Glutamatergic neuron (in vitro differentiated cells): ENCODE results near the gene TRIM33. TPM values are rescaled to one million over a fixed set of nuclear protein-coding genes. Genes with fewer than 3 reads are reported as not detected.

Experiments
- DNase-seq: peaks from one replicate; pipeline ENCODE4 v3.0.0; 2022
- H3K27ac Mint-ChIP-seq: one replicate; pipeline ENCODE4 v1.8.0; 2020; ENCODE audit warnings: mild to moderate bottlenecking, mixed read lengths, inconsistent platforms; ENCODE audit not compliant: unreplicated experiment
- H3K27me3 Mint-ChIP-seq: one replicate; pipeline ENCODE4 v1.8.0; 2020; ENCODE audit warnings: mild to moderate bottlenecking, moderate library complexity, mixed read lengths, inconsistent platforms; ENCODE audit not compliant: unreplicated experiment
- H3K36me3 Mint-ChIP-seq: one replicate; pipeline ENCODE4 v1.8.0; 2020; ENCODE audit warnings: mild to moderate bottlenecking, mixed read lengths, inconsistent platforms; ENCODE audit not compliant: unreplicated experiment
- H3K4me1 Mint-ChIP-seq: one replicate; pipeline ENCODE4 v1.8.0; 2020; ENCODE audit warnings: mild to moderate bottlenecking, low read depth, mixed read lengths, inconsistent platforms; ENCODE audit not compliant: unreplicated experiment
- H3K4me3 Mint-ChIP-seq: one replicate; pipeline ENCODE4 v1.8.0; 2020; ENCODE audit warnings: mild to moderate bottlenecking, mixed read lengths, inconsistent platforms; ENCODE audit not compliant: unreplicated experiment
- H3K9me3 Mint-ChIP-seq: one replicate; pipeline ENCODE4 v1.8.0; 2020; ENCODE audit warnings: mild to moderate bottlenecking, moderate library complexity, mixed read lengths, inconsistent platforms; ENCODE audit not compliant: unreplicated experiment
- total RNA-seq: library from RNA; stranded (reverse); fragmentation: NEBNext Ultra II Directional; extraction: Animal tissue kit (Norgen Biotek cat#: 25700); gene quantifications from one replicate; pipeline ENCODE4 v1.2.1, GENCODE V29; 2021; ENCODE audit not compliant: unreplicated experiment
- TF ChIP-seq, protein P1 (sequence below): fragments of 200-600 bp; sonication (generic); IDR thresholded peaks from one replicate; pipeline ENCODE4 v1.5.0; 2021; ENCODE audit not compliant: partially characterized antibody, unreplicated experiment

Gene TRIM33
- total RNA-seq, 1 donor from 2014 or later, result 69.3 TPM

DNA sequence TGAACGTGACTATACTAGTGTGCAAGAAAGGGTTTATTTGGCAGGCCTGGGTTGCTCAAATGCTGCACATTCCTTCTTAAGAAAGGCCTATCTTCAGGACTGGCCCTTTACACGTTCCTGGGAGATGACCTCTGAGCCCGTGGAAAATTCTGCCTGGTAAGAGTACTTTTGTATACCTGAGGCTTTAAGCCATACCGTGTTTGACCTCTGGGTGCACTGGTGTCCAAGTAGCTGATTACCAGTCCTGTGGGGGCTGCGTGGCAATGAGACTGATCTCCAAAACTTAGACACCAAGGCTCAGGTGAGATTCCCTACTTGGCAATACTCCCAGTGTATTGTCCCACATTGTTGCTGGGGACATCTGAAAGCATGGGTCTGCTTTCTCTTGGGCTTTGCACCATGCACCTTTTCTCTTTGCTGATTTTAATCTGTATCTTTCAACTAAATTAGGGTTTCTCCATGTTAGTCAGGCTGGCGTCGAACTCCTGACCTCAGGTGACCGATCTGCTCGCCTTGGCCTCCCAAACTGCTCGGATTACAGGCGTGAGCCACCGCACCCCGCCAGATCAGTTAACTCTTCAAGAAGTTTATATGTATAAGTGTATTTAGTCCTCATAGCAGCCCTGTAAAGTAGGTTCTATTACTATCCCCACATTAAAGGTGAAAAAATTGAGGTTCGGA is 44.5 kb downstream of the TRIM33 start:
- H3K4me3 Mint-ChIP-seq, result no peak overlapping the region
- no peaks in the 10 kb centered on the region for H3K27me3 Mint-ChIP-seq
- H3K9me3 Mint-ChIP-seq, result peaks cover 2% of the 10 kb centered on the region
- H3K36me3 Mint-ChIP-seq, result no peaks in the 10 kb centered on the region
- H3K27ac Mint-ChIP-seq, result no peak overlapping the region
- peaks cover 10% of the 10 kb centered on the region for H3K4me1 Mint-ChIP-seq
- no peak for DNase-seq
- TF ChIP-seq, protein P1, sequence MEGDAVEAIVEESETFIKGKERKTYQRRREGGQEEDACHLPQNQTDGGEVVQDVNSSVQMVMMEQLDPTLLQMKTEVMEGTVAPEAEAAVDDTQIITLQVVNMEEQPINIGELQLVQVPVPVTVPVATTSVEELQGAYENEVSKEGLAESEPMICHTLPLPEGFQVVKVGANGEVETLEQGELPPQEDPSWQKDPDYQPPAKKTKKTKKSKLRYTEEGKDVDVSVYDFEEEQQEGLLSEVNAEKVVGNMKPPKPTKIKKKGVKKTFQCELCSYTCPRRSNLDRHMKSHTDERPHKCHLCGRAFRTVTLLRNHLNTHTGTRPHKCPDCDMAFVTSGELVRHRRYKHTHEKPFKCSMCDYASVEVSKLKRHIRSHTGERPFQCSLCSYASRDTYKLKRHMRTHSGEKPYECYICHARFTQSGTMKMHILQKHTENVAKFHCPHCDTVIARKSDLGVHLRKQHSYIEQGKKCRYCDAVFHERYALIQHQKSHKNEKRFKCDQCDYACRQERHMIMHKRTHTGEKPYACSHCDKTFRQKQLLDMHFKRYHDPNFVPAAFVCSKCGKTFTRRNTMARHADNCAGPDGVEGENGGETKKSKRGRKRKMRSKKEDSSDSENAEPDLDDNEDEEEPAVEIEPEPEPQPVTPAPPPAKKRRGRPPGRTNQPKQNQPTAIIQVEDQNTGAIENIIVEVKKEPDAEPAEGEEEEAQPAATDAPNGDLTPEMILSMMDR, result no peak

- Mint-ChIP-seq H3K4me3 (no peak overlapping the region), H3K27me3 (no peaks in the 10 kb centered on the region), H3K9me3 (no peaks in the 10 kb centered on the region), H3K27ac (no peak overlapping the region), H3K36me3 (peaks cover 10% of the 10 kb centered on the region), H3K4me1 (peaks cover 1% of the 10 kb centered on the region)
- TF ChIP-seq, protein P1, result no peak
- DNase-seq, result no peak
Measured at GRCh38 chr1:114462963-114463362, 48.0 kb downstream of the TRIM33 start.

- TF ChIP-seq, protein P1, result no peak
- no peak overlapping the region for H3K4me3 Mint-ChIP-seq
- H3K27ac Mint-ChIP-seq, result no peak overlapping the region
- peaks cover 1% of the 10 kb centered on the region for H3K4me1 Mint-ChIP-seq
- no peaks in the 10 kb centered on the region for H3K27me3 Mint-ChIP-seq
- H3K36me3 Mint-ChIP-seq, result peaks cover 10% of the 10 kb centered on the region
- DNase-seq, result no peak
- no peaks in the 10 kb centered on the region for H3K9me3 Mint-ChIP-seq
Measured at GRCh38 chr1:114462341-114462740, 48.7 kb downstream of the TRIM33 start.

DNA sequence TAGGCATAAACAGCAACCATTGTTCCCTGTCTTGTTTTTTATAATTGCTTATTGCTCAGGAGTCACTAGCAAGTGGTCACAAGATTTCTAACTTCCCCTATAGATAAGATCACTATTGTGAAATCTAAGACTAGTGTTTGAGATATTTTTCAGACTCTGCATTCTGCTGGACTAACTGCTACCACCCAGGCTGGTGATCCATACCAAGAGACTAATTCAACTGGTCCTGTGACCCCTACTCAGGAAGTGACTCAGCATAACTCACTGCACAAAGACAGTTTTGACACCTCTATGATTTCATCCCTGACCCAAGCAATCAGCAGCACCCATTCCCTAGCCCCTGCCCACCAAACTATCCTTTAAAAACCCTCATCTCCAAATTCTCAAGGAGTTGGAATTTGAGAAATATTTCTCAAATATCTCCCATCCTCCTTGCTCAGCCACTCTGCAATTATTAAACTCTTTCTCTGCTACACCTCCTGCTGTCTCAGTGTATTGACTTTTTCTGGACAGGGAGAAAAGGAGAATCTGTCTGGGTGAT is 52.7 kb downstream of the TRIM33 start:
- TF ChIP-seq, protein P1, result no peak
- Mint-ChIP-seq H3K27ac (no peak overlapping the region), H3K4me1 (no peaks in the 10 kb centered on the region), H3K4me3 (no peak overlapping the region), H3K36me3 (peaks cover 10% of the 10 kb centered on the region), H3K9me3 (no peaks in the 10 kb centered on the region), H3K27me3 (no peaks in the 10 kb centered on the region)
- DNase-seq, result no peak

DNA sequence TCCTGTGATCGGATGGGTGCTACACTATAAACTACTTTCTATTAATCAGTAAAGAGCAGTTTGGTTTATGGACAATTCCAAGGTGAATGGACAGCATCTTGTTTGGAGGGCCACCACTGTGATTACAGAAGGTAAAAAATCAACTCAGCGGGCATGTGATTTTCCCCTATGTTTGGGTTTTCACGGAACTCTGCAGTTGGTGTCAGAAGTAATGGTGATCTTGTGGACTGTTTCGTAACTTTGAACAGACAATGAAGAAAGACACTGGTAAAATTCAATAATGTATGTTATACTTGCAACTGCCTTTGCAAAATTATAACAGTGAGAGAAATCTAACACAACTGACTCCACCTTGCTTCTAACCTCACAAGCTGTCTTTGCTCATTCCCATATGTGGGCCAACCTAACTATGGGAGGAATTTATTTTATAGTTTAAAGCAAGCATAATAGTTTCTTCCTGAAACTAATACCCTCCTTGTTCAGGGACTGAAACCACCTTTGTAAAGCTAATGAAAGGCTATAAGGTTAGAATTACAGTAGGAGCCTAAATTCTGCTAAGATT is 53.2 kb downstream of the TRIM33 start:
- H3K9me3 Mint-ChIP-seq, result no peaks in the 10 kb centered on the region
- H3K4me3 Mint-ChIP-seq, result no peak overlapping the region
- H3K36me3 Mint-ChIP-seq, result peaks cover 10% of the 10 kb centered on the region
- no peak overlapping the region for H3K27ac Mint-ChIP-seq
- TF ChIP-seq, protein P1, result no peak
- H3K27me3 Mint-ChIP-seq, result no peaks in the 10 kb centered on the region
- no peaks in the 10 kb centered on the region for H3K4me1 Mint-ChIP-seq
- DNase-seq, result no peak
